Measurements from ENCODE around the gene AP1S3.

DNA sequence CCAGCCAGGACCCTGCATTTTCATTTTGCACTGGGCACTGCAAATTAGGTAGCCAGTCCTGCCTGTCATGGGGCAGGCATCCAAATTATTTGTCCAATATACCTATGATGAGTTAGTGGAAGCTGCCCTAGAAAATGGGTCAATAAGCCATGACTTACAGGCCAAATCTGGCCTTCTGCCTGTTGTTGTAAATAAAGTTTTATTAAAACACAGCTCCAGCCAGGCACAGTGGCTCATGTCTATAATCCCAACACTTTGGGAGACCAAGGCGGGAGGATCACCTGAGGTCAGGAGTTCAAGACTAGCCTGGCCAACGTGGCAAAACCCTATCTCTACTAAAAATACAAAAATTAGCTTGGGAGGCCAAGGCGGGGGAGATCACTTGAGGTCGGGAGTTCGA lies 8.3 kb downstream of the AP1S3 start:
- TF ChIP-seq, protein P1, sequence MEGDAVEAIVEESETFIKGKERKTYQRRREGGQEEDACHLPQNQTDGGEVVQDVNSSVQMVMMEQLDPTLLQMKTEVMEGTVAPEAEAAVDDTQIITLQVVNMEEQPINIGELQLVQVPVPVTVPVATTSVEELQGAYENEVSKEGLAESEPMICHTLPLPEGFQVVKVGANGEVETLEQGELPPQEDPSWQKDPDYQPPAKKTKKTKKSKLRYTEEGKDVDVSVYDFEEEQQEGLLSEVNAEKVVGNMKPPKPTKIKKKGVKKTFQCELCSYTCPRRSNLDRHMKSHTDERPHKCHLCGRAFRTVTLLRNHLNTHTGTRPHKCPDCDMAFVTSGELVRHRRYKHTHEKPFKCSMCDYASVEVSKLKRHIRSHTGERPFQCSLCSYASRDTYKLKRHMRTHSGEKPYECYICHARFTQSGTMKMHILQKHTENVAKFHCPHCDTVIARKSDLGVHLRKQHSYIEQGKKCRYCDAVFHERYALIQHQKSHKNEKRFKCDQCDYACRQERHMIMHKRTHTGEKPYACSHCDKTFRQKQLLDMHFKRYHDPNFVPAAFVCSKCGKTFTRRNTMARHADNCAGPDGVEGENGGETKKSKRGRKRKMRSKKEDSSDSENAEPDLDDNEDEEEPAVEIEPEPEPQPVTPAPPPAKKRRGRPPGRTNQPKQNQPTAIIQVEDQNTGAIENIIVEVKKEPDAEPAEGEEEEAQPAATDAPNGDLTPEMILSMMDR (IDR thresholded peaks at IDR 0.05) = no peak
- no peak for TF ChIP-seq POLR2A (IDR thresholded peaks at IDR 0.05)
